Measurements from ENCODE around the gene PHC2.
A peak's percentile ranks its signal among the peaks of the same experiment; 100 is the strongest.

Gene PHC2

DNA sequence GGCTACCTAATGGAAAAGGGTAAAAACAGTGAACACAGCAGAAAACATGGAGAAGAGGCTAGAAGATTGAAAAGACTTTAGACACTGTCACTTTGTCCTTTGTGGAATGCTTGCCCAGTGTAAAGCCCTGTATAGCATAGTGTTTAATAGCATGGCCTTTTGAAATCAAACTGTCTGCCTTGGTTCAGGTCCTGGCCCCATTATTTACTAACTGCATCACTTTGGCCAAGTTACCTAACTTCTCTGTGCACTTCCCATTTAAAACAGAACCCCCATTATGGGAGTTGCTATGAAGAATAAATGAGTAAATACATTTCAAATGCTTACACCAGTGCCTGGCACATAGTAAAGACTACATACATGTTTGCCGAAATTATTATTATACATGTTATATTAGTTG, 12.1 kb downstream of the PHC2 start:
- TF ChIP-seq, protein P1, sequence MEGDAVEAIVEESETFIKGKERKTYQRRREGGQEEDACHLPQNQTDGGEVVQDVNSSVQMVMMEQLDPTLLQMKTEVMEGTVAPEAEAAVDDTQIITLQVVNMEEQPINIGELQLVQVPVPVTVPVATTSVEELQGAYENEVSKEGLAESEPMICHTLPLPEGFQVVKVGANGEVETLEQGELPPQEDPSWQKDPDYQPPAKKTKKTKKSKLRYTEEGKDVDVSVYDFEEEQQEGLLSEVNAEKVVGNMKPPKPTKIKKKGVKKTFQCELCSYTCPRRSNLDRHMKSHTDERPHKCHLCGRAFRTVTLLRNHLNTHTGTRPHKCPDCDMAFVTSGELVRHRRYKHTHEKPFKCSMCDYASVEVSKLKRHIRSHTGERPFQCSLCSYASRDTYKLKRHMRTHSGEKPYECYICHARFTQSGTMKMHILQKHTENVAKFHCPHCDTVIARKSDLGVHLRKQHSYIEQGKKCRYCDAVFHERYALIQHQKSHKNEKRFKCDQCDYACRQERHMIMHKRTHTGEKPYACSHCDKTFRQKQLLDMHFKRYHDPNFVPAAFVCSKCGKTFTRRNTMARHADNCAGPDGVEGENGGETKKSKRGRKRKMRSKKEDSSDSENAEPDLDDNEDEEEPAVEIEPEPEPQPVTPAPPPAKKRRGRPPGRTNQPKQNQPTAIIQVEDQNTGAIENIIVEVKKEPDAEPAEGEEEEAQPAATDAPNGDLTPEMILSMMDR (IDR thresholded peaks at IDR 0.05): no peak
- Histone ChIP-seq H3K36me3 (ENCODE audit: control insufficient read depth, insufficient read depth, low read length) (no peaks in the 10 kb centered on the region), H3K9me3 (ENCODE audit: control insufficient read depth, low read length) (peaks cover 3% of the 10 kb centered on the region), H3K27ac (no peak overlapping the region), H2AFZ (no peak overlapping the region), H3K9ac (no peak overlapping the region), H3K27me3 (ENCODE audit: control insufficient read depth, insufficient read depth, low read length) (no peaks in the 10 kb centered on the region), H3K4me2 (ENCODE audit: low read length) (no peak overlapping the region), H3K4me3 (ENCODE audit: low read depth, low read length) (no peak overlapping the region), H3K79me2 (peaks cover 11% of the 10 kb centered on the region), H3K4me1 (no peaks in the 10 kb centered on the region)

- Histone ChIP-seq H3K4me2 (ENCODE audit: low read length) (no peak overlapping the region), H3K4me3 (ENCODE audit: low read depth, low read length) (no peak overlapping the region), H3K27ac (no peak overlapping the region), H3K9me3 (ENCODE audit: control insufficient read depth, low read length) (peaks cover 3% of the 10 kb centered on the region), H3K4me1 (no peaks in the 10 kb centered on the region), H3K27me3 (ENCODE audit: control insufficient read depth, insufficient read depth, low read length) (no peaks in the 10 kb centered on the region), H2AFZ (no peak overlapping the region), H3K79me2 (peaks cover 7% of the 10 kb centered on the region), H3K36me3 (ENCODE audit: control insufficient read depth, insufficient read depth, low read length) (no peaks in the 10 kb centered on the region), H3K9ac (no peak overlapping the region)
- TF ChIP-seq, protein P1 (IDR thresholded peaks at IDR 0.05): no peak
Measured at GRCh38 chr1:33414879-33415278, 16.0 kb downstream of the PHC2 start.

- H3K79me2 ChIP-seq: peaks cover 3% of the 10 kb centered on the region
- no peak overlapping the region for H3K4me3 ChIP-seq (ENCODE audit: low read depth, low read length)
- TF ChIP-seq, protein P1 (IDR thresholded peaks at IDR 0.05): no peak
- H3K4me2 ChIP-seq (ENCODE audit: low read length): no peak overlapping the region
- no peaks in the 10 kb centered on the region for H3K36me3 ChIP-seq (ENCODE audit: control insufficient read depth, insufficient read depth, low read length)
- no peaks in the 10 kb centered on the region for H3K4me1 ChIP-seq
- no peak overlapping the region for H3K9ac ChIP-seq
- no peak overlapping the region for H2AFZ ChIP-seq
- H3K9me3 ChIP-seq (ENCODE audit: control insufficient read depth, low read length): peaks cover 4% of the 10 kb centered on the region
- H3K27ac ChIP-seq: no peak overlapping the region
- H3K27me3 ChIP-seq (ENCODE audit: control insufficient read depth, insufficient read depth, low read length): no peaks in the 10 kb centered on the region
Measured at GRCh38 chr1:33410091-33410701, 20.7 kb downstream of the PHC2 start.

DNA sequence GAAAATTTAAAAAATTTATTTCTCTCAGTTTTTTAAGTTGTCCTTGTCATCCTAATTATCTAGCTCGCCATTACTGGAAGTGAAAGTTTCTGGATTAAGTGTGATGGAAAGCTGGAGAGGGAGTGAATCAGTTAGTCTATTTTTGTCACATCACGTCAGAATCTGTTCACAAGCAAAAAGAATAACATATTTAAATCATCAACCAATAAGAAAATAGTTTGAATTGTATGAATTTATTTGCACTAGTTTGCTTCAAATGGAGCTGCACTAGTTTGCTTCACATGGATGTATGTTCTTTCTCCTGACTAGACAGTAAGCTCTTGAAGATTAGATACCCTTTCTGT, 22.8 kb downstream of the PHC2 start:
- H3K79me2 ChIP-seq: peaks cover 1% of the 10 kb centered on the region
- H3K4me1 ChIP-seq: no peaks in the 10 kb centered on the region
- H2AFZ ChIP-seq: no peak overlapping the region
- H3K9ac ChIP-seq: no peak overlapping the region
- TF ChIP-seq, protein P1 (IDR thresholded peaks at IDR 0.05): no peak
- H3K4me2 ChIP-seq (ENCODE audit: low read length): no peak overlapping the region
- H3K4me3 ChIP-seq (ENCODE audit: low read depth, low read length): no peak overlapping the region
- H3K27ac ChIP-seq: no peak overlapping the region
- no peaks in the 10 kb centered on the region for H3K36me3 ChIP-seq (ENCODE audit: control insufficient read depth, insufficient read depth, low read length)
- peaks cover 4% of the 10 kb centered on the region for H3K9me3 ChIP-seq (ENCODE audit: control insufficient read depth, low read length)
- H3K27me3 ChIP-seq (ENCODE audit: control insufficient read depth, insufficient read depth, low read length): no peaks in the 10 kb centered on the region

- Histone ChIP-seq H3K9ac (no peak overlapping the region), H3K79me2 (no peaks in the 10 kb centered on the region), H3K27ac (peak overlapping the region; percentile 51), H3K36me3 (ENCODE audit: control insufficient read depth, insufficient read depth, low read length) (no peaks in the 10 kb centered on the region), H3K27me3 (ENCODE audit: control insufficient read depth, insufficient read depth, low read length) (no peaks in the 10 kb centered on the region), H3K4me1 (no peaks in the 10 kb centered on the region), H3K9me3 (ENCODE audit: control insufficient read depth, low read length) (peaks cover 4% of the 10 kb centered on the region), H3K4me2 (ENCODE audit: low read length) (no peak overlapping the region), H3K4me3 (ENCODE audit: low read depth, low read length) (no peak overlapping the region), H2AFZ (no peak overlapping the region)
- TF ChIP-seq, protein P1 (IDR thresholded peaks at IDR 0.05): no peak
Measured at GRCh38 chr1:33407352-33408092, 23.4 kb downstream of the PHC2 start.

Data from parathyroid adenoma (tissue), 2 donors.